HUES48 (cell line): ENCODE results near the gene PXDN.

Experiments used
- H3K27ac ChIP-seq: one replicate; pipeline ENCODE4 v1.7.0; 2013; ENCODE audit warnings: low read depth, low read length, inconsistent platforms
- H3K27me3 ChIP-seq: 2 replicates; pipeline ENCODE4 v1.6.1; 2013; ENCODE audit warnings: mild to moderate bottlenecking, low read length; ENCODE audit not compliant: control insufficient read depth, insufficient read depth
- H3K36me3 ChIP-seq: 2 replicates; pipeline ENCODE4 v1.6.1; 2013; ENCODE audit warnings: low read length; ENCODE audit not compliant: control insufficient read depth, insufficient read depth
- H3K4me1 ChIP-seq: 2 replicates; pipeline ENCODE4 v1.6.1; 2013; ENCODE audit warnings: mild to moderate bottlenecking, low read length; ENCODE audit not compliant: control insufficient read depth, insufficient read depth
- H3K4me3 ChIP-seq: 2 replicates; pipeline ENCODE4 v1.5.1; 2013; ENCODE audit warnings: mild to moderate bottlenecking, low read depth, low read length
- H3K9ac ChIP-seq: 2 replicates; pipeline ENCODE4 v1.6.1; 2013; ENCODE audit warnings: mild to moderate bottlenecking, low read depth, low read length, moderate library complexity
- H3K9me3 ChIP-seq: 2 replicates; pipeline ENCODE4 v1.6.1; 2013; ENCODE audit warnings: low read length; ENCODE audit not compliant: control insufficient read depth, insufficient read depth

PXDN gene

GRCh38 chr2:1601471-1602277 lies 142.6 kb downstream of the PXDN start:
- Histone ChIP-seq H3K9me3 (no peaks in the 10 kb centered on the region), H3K4me1 (peaks cover 18% of the 10 kb centered on the region), H3K4me3 (no peak overlapping the region), H3K27me3 (no peaks in the 10 kb centered on the region), H3K27ac (no peak overlapping the region), H3K9ac (no peak overlapping the region), H3K36me3 (no peaks in the 10 kb centered on the region)

GRCh38 chr2:1601067-1601412 lies 143.3 kb downstream of the PXDN start:
- H3K4me3 ChIP-seq = no peak overlapping the region
- H3K9ac ChIP-seq = no peak overlapping the region
- H3K4me1 ChIP-seq = peaks cover 12% of the 10 kb centered on the region
- 0 out of 2 replicates have a peak, but pooled peaks cover 3% of the 10 kb centered on the region for H3K9me3 ChIP-seq
- H3K27ac ChIP-seq = no peak overlapping the region
- no peaks in the 10 kb centered on the region for H3K36me3 ChIP-seq
- H3K27me3 ChIP-seq = no peaks in the 10 kb centered on the region

DNA sequence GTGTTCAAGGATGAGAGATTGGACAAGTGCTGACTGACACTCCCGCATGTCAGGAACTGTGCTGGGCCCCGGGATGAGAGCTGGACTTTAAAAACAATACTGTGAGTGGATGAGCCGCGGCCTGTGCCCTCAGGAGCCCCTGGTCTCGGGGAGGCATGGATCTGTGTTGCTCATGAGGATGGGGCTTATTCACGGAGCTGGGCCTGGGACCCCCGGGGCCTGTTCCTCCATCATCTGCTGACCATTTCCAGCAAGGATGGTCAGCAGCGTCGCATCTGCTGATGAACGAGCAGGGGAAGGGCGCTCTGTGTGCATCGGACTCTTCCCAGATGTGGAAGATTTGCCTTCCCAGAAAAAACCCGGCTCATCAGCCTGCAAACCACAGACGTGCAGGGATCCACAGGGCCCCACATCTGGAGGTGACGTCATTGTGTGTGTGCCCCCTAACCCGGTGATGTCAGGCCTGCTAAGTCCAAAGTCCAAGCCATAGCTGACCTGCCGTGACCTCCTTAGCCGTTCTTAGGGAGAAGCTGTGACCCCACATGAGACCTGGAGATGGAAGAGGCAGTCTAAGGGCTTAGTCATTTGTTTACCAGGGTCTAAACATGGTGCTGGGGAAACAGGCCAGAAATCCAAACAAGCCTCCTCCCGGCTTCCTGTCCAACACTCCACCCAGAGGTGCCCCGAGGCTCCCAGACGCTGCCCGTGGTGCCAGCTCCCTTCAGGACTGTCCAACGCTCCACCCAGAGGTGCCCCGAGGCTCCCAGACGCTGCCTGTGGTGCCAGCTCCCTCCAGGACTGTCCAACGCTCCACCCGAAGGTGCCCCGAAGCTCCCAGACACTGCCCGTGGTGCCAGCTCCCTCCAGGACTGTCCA lies 143.9 kb downstream of the PXDN start:
- Histone ChIP-seq H3K36me3 (no peaks in the 10 kb centered on the region), H3K9ac (no peak overlapping the region), H3K4me3 (no peak overlapping the region), H3K9me3 (0 out of 2 replicates have a peak, but pooled peaks cover 5% of the 10 kb centered on the region), H3K27me3 (no peaks in the 10 kb centered on the region), H3K4me1 (peaks cover 8% of the 10 kb centered on the region; the same call in 1 of the 2 replicates), H3K27ac (no peak overlapping the region)

- Histone ChIP-seq H3K4me1 (no peaks in the 10 kb centered on the region), H3K4me3 (no peak overlapping the region), H3K9me3 (0 out of 2 replicates have a peak, but pooled peaks cover 5% of the 10 kb centered on the region), H3K27ac (no peak overlapping the region), H3K9ac (no peak overlapping the region), H3K27me3 (no peaks in the 10 kb centered on the region), H3K36me3 (no peaks in the 10 kb centered on the region)
Measured at GRCh38 chr2:1599301-1600085, 144.8 kb downstream of the PXDN start.

- Histone ChIP-seq H3K4me1 (no peaks in the 10 kb centered on the region), H3K4me3 (no peak overlapping the region), H3K27me3 (no peaks in the 10 kb centered on the region), H3K36me3 (no peaks in the 10 kb centered on the region), H3K9me3 (0 out of 2 replicates have a peak, but pooled peaks cover 5% of the 10 kb centered on the region), H3K9ac (no peak overlapping the region), H3K27ac (no peak overlapping the region)
Measured at GRCh38 chr2:1598800-1599199, 145.5 kb downstream of the PXDN start.

GRCh38 chr2:1598041-1598710 lies 146.1 kb downstream of the PXDN start:
- Histone ChIP-seq H3K27ac (no peak overlapping the region), H3K36me3 (no peaks in the 10 kb centered on the region), H3K27me3 (no peaks in the 10 kb centered on the region), H3K4me1 (no peaks in the 10 kb centered on the region), H3K4me3 (no peak overlapping the region), H3K9me3 (0 out of 2 replicates have a peak, but pooled peaks cover 5% of the 10 kb centered on the region), H3K9ac (no peak overlapping the region)

DNA sequence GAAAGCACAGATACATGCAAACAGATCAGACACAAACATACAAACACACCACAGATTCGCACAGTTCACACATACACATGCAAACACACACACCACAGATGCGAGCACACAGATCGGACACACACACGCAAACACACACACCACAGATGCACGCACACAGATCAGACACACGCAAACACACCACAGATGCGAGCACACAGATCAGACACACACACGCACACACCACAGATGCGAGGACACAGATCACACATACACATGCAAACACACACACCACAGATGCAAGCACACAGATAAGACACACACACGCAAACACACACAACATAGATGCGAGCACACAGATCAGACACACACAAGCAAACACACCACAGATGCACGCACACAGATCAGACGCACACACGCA lies 149.0 kb downstream of the PXDN start:
- Histone ChIP-seq H3K27me3 (no peaks in the 10 kb centered on the region), H3K27ac (no peak overlapping the region), H3K36me3 (no peaks in the 10 kb centered on the region), H3K4me1 (peaks cover 15% of the 10 kb centered on the region), H3K9ac (no peak overlapping the region), H3K9me3 (0 out of 2 replicates have a peak, but pooled peaks cover 5% of the 10 kb centered on the region), H3K4me3 (no peak overlapping the region)

GRCh38 chr2:1594373-1595171 lies 149.7 kb downstream of the PXDN start:
- no peak overlapping the region for H3K4me3 ChIP-seq
- H3K9ac ChIP-seq = no peak overlapping the region
- H3K4me1 ChIP-seq = peaks cover 15% of the 10 kb centered on the region

GRCh38 chr2:1594123-1594372 lies 150.3 kb downstream of the PXDN start:
- no peak overlapping the region for H3K9ac ChIP-seq
- 0 out of 2 replicates have a peak, but pooled peaks cover 5% of the 10 kb centered on the region for H3K9me3 ChIP-seq
- no peaks in the 10 kb centered on the region for H3K36me3 ChIP-seq
- H3K4me3 ChIP-seq = no peak overlapping the region
- H3K27me3 ChIP-seq = no peaks in the 10 kb centered on the region
- peaks cover 15% of the 10 kb centered on the region for H3K4me1 ChIP-seq
- H3K27ac ChIP-seq = peak overlapping the region; percentile 43

More at GRCh38 chr2:1594373-1595171, 149.7 kb downstream of the PXDN start:
- Histone ChIP-seq H3K9me3 (0 out of 2 replicates have a peak, but pooled peaks cover 5% of the 10 kb centered on the region), H3K27me3 (no peaks in the 10 kb centered on the region), H3K27ac (peak overlapping the region; percentile 43), H3K36me3 (no peaks in the 10 kb centered on the region)
